ENCODE data around the gene NR2F1. TPM values are rescaled to one million over a fixed set of nuclear protein-coding genes. Genes with fewer than 3 reads are reported as not detected.

The NR2F1 gene
- polyA plus RNA-seq, 1 donor from 2014 or later, result 2.1 TPM

- Histone ChIP-seq H3K9ac (ENCODE audit: low read length) (no peak overlapping the region), H3K4me2 (ENCODE audit: low read length) (no peak overlapping the region), H2AFZ (ENCODE audit: low read depth, low read length) (no peak overlapping the region), H3K27me3 (ENCODE audit: insufficient read depth, low read depth, low read length) (peaks cover 100% of the 10 kb centered on the region), H3K9me2 (ENCODE audit: insufficient read depth, low read length) (no peaks in the 10 kb centered on the region), H3F3A (ENCODE audit: insufficient read depth, low read length, poor library complexity, severe bottlenecking) (no peaks in the 10 kb centered on the region), H3K27ac (ENCODE audit: low read length) (no peak overlapping the region), H3K36me3 (ENCODE audit: insufficient read depth, low read length) (no peaks in the 10 kb centered on the region), H3K4me3 (ENCODE audit: low read length) (no peak overlapping the region), H3K9me3 (ENCODE audit: low read length) (peaks cover 13% of the 10 kb centered on the region), H3K79me2 (replicated peaks; ENCODE audit: insufficient read depth, low read length) (no peaks in the 10 kb centered on the region), H4K20me1 (ENCODE audit: insufficient read depth) (no peaks in the 10 kb centered on the region)
- TF ChIP-seq EZH2 (IDR thresholded peaks at IDR 0.05; ENCODE audit: borderline replicate concordance, insufficient read depth, low read length, poor library complexity, severe bottlenecking), result no peak
- TF ChIP-seq TAF1 (IDR thresholded peaks at IDR 0.05; ENCODE audit: low read depth), result no peak
- TF ChIP-seq CTCF (IDR thresholded peaks at IDR 0.05; ENCODE audit: poor library complexity, severe bottlenecking), result no peak
- TF ChIP-seq RAD21 (conservative IDR thresholded peaks at IDR 0.05), result no peak
- no peak for TF ChIP-seq SMC3 (conservative IDR thresholded peaks at IDR 0.05; ENCODE audit: poor library complexity)
- no peak for TF ChIP-seq REST (IDR thresholded peaks at IDR 0.05; ENCODE audit: borderline replicate concordance)
- no peak for TF ChIP-seq EP300 (conservative IDR thresholded peaks at IDR 0.05; ENCODE audit: poor library complexity, severe bottlenecking)
- no peak for TF ChIP-seq POLR2AphosphoS5 (IDR thresholded peaks at IDR 0.05)
- TF ChIP-seq MXI1 (conservative IDR thresholded peaks at IDR 0.05; ENCODE audit: poor library complexity, severe bottlenecking), result no peak
Measured at GRCh38 chr5:93599399-93600120, 16.5 kb downstream of the NR2F1 start.

- Histone ChIP-seq H3K9ac (ENCODE audit: low read length) (no peak overlapping the region), H3K27ac (ENCODE audit: low read length) (no peak overlapping the region), H3K36me3 (ENCODE audit: insufficient read depth, low read length) (no peaks in the 10 kb centered on the region), H3K9me3 (ENCODE audit: low read length) (peaks cover 6% of the 10 kb centered on the region), H3F3A (ENCODE audit: insufficient read depth, low read length, poor library complexity, severe bottlenecking) (no peaks in the 10 kb centered on the region), H3K27me3 (ENCODE audit: insufficient read depth, low read depth, low read length) (peaks cover 100% of the 10 kb centered on the region), H3K79me2 (replicated peaks; ENCODE audit: insufficient read depth, low read length) (no peaks in the 10 kb centered on the region), H3K4me2 (ENCODE audit: low read length) (no peak overlapping the region), H4K20me1 (ENCODE audit: insufficient read depth) (no peaks in the 10 kb centered on the region), H3K4me3 (ENCODE audit: low read length) (no peak overlapping the region), H2AFZ (ENCODE audit: low read depth, low read length) (no peak overlapping the region), H3K9me2 (ENCODE audit: insufficient read depth, low read length) (no peaks in the 10 kb centered on the region)
- TF ChIP-seq TAF1 (IDR thresholded peaks at IDR 0.05; ENCODE audit: low read depth) (no peak), EP300 (conservative IDR thresholded peaks at IDR 0.05; ENCODE audit: poor library complexity, severe bottlenecking) (no peak), EZH2 (IDR thresholded peaks at IDR 0.05; ENCODE audit: borderline replicate concordance, insufficient read depth, low read length, poor library complexity, severe bottlenecking) (no peak), MXI1 (conservative IDR thresholded peaks at IDR 0.05; ENCODE audit: poor library complexity, severe bottlenecking) (no peak), POLR2AphosphoS5 (IDR thresholded peaks at IDR 0.05) (no peak), CTCF (IDR thresholded peaks at IDR 0.05; ENCODE audit: poor library complexity, severe bottlenecking) (no peak), REST (IDR thresholded peaks at IDR 0.05; ENCODE audit: borderline replicate concordance) (no peak), RAD21 (conservative IDR thresholded peaks at IDR 0.05) (no peak), SMC3 (conservative IDR thresholded peaks at IDR 0.05; ENCODE audit: poor library complexity) (no peak)
Measured at GRCh38 chr5:93600409-93601070, 17.5 kb downstream of the NR2F1 start.
